Activated CD4-positive, alpha-beta memory T cell treated with anti-CD3 and anti-CD28 coated beads for 36 hours (primary cell): Measurements from ENCODE around the gene WARS2. TPM values are rescaled to one million over a fixed set of nuclear protein-coding genes. Genes with fewer than 3 reads are reported as not detected.

Experiments
- CTCF ChIA-PET: fragments of 350-600 bp; sonication (Branson Sonifier 250); formaldehyde crosslinking; loops from one replicate; lab custom pipeline; 2021; ENCODE audit warnings: antibody characterized with exemption, inconsistent platforms; lab: Charles Lee
- POLR2A ChIA-PET: fragments of 350-600 bp; sonication (Branson Sonifier 250); formaldehyde crosslinking; loops from one replicate; lab custom pipeline; 2021; ENCODE audit warnings: antibody characterized with exemption; lab: Charles Lee
- DNase-seq: peaks from one replicate; pipeline ENCODE4 v3.0.0-alpha.2; 2020
- H3K27ac Mint-ChIP-seq: one replicate; pipeline ENCODE4 v1.8.0; 2021; ENCODE audit warnings: mixed read lengths
- H3K27me3 Mint-ChIP-seq: one replicate; pipeline ENCODE4 v1.8.0; 2021; ENCODE audit warnings: mixed read lengths
- H3K36me3 Mint-ChIP-seq: one replicate; pipeline ENCODE4 v1.8.0; 2021; ENCODE audit warnings: mixed read lengths
- H3K4me1 Mint-ChIP-seq: one replicate; pipeline ENCODE4 v1.8.0; 2021; ENCODE audit warnings: low read depth, mixed read lengths
- H3K4me3 Mint-ChIP-seq: one replicate; pipeline ENCODE4 v1.8.0; 2021; ENCODE audit warnings: mild to moderate bottlenecking, mixed read lengths
- H3K9me3 Mint-ChIP-seq: one replicate; pipeline ENCODE4 v1.8.0; 2021; ENCODE audit warnings: mixed read lengths
- intact Hi-C: fragments of 100-400 bp; cut with micrococcal nuclease; formaldehyde crosslinking; loops from one replicate; pipeline ENCODE4 v1.15.1; 2023
- total RNA-seq, 2 experiments: library from RNA; stranded (reverse); gene quantifications; one replicate each; pipeline ENCODE4 v1.2.3, GENCODE V29; 2021

The WARS2 gene
- total RNA-seq, 2 experiments from 2014 or later: 16.7 to 18.2 TPM

GRCh38 chr1:118991448-118991847 lies 149.0 kb downstream of the WARS2 start:
- no peak overlapping the region for H3K27ac Mint-ChIP-seq
- ChIA-PET POLR2A (no interaction called here), CTCF (no interaction called here)
- intact Hi-C loops: no loop called here
- H3K4me1 Mint-ChIP-seq: peaks cover 6% of the 10 kb centered on the region
- H3K4me3 Mint-ChIP-seq: no peak overlapping the region
- H3K36me3 Mint-ChIP-seq: peaks cover 13% of the 10 kb centered on the region
- peaks cover 79% of the 10 kb centered on the region for H3K27me3 Mint-ChIP-seq
- H3K9me3 Mint-ChIP-seq: no peaks in the 10 kb centered on the region
- no peak for DNase-seq

GRCh38 chr1:118990513-118991152 lies 149.8 kb downstream of the WARS2 start:
- no peak overlapping the region for H3K27ac Mint-ChIP-seq
- peaks cover 11% of the 10 kb centered on the region for H3K4me1 Mint-ChIP-seq
- DNase-seq: no peak
- no peaks in the 10 kb centered on the region for H3K9me3 Mint-ChIP-seq
- POLR2A ChIA-PET: no interaction called here
- H3K4me3 Mint-ChIP-seq: no peak overlapping the region
- CTCF ChIA-PET: no interaction called here
- peaks cover 81% of the 10 kb centered on the region for H3K27me3 Mint-ChIP-seq
- intact Hi-C loops: no loop called here
- H3K36me3 Mint-ChIP-seq: peaks cover 16% of the 10 kb centered on the region

GRCh38 chr1:118989878-118990378 lies 150.5 kb downstream of the WARS2 start:
- H3K4me3 Mint-ChIP-seq: no peak overlapping the region
- H3K27me3 Mint-ChIP-seq: peaks cover 82% of the 10 kb centered on the region
- H3K9me3 Mint-ChIP-seq: no peaks in the 10 kb centered on the region
- ChIA-PET CTCF (no interaction called here), POLR2A (no interaction called here)
- H3K27ac Mint-ChIP-seq: no peak overlapping the region
- peaks cover 23% of the 10 kb centered on the region for H3K36me3 Mint-ChIP-seq
- intact Hi-C loops: no loop called here
- peaks cover 18% of the 10 kb centered on the region for H3K4me1 Mint-ChIP-seq
- no peak for DNase-seq

GRCh38 chr1:118989006-118989815 lies 151.2 kb downstream of the WARS2 start:
- Mint-ChIP-seq H3K27ac (no peak overlapping the region), H3K27me3 (peaks cover 84% of the 10 kb centered on the region), H3K36me3 (peaks cover 26% of the 10 kb centered on the region), H3K4me1 (peaks cover 21% of the 10 kb centered on the region), H3K4me3 (no peak overlapping the region), H3K9me3 (no peaks in the 10 kb centered on the region)
- ChIA-PET POLR2A (no interaction called here), CTCF (interaction anchor here (0.6 kb wide), 1 partner anchor 1192 kb away, joined by 4 read pairs; no protein-coding TSS in a partner anchor)
- intact Hi-C loops: no loop called here
- DNase-seq: no peak

GRCh38 chr1:118988186-118989005 lies 152.1 kb downstream of the WARS2 start, which contains the start of gene TBX15:
Gene TBX15 (minus strand): TSS chr1:118988343. CDS start chr1:118987795, 548 bp downstream.
- no peak within 1 kb of the TSS for H3K27ac Mint-ChIP-seq

GRCh38 chr1:118987468-118988185 lies 152.8 kb downstream of the WARS2 start:
- Mint-ChIP-seq H3K36me3 (peaks cover 36% of the 10 kb centered on the region), H3K4me3 (no peak overlapping the region), H3K9me3 (peaks cover 3% of the 10 kb centered on the region), H3K27me3 (peaks cover 88% of the 10 kb centered on the region), H3K27ac (no peak overlapping the region), H3K4me1 (peaks cover 23% of the 10 kb centered on the region)
- no peak for DNase-seq
- intact Hi-C loops: no loop called here
- CTCF ChIA-PET: no interaction called here
- POLR2A ChIA-PET: no interaction called here

More at GRCh38 chr1:118988186-118989005, 152.1 kb downstream of the WARS2 start, which contains the start of gene TBX15:
- ChIA-PET POLR2A (no interaction called here), CTCF (interaction anchor here (0.6 kb wide), 1 partner anchor 1191 kb away, joined by 4 read pairs; no protein-coding TSS in a partner anchor)
- peaks cover 23% of the 10 kb centered on the region for H3K4me1 Mint-ChIP-seq
- DNase-seq: no peak
- peaks cover 3% of the 10 kb centered on the region for H3K9me3 Mint-ChIP-seq
- H3K27me3 Mint-ChIP-seq: peaks cover 84% of the 10 kb centered on the region
- intact Hi-C loops: no loop called here
- H3K4me3 Mint-ChIP-seq: peak within 1 kb of the TSS; percentile 41
- H3K36me3 Mint-ChIP-seq: peaks cover 34% of the 10 kb centered on the region

GRCh38 chr1:118986555-118987467 lies 153.6 kb downstream of the WARS2 start:
- no peak for DNase-seq
- POLR2A ChIA-PET: no interaction called here
- peaks cover 85% of the 10 kb centered on the region for H3K27me3 Mint-ChIP-seq
- intact Hi-C loops: no loop called here
- CTCF ChIA-PET: no interaction called here
- peaks cover 3% of the 10 kb centered on the region for H3K9me3 Mint-ChIP-seq
- H3K4me3 Mint-ChIP-seq: peak overlapping the region; percentile 41
- peaks cover 23% of the 10 kb centered on the region for H3K4me1 Mint-ChIP-seq
- H3K36me3 Mint-ChIP-seq: peaks cover 31% of the 10 kb centered on the region
- H3K27ac Mint-ChIP-seq: no peak overlapping the region

- Mint-ChIP-seq H3K4me1 (peaks cover 23% of the 10 kb centered on the region), H3K9me3 (peaks cover 3% of the 10 kb centered on the region), H3K27me3 (peaks cover 84% of the 10 kb centered on the region), H3K36me3 (peaks cover 31% of the 10 kb centered on the region), H3K27ac (no peak overlapping the region), H3K4me3 (no peak overlapping the region)
- no peak for DNase-seq
- intact Hi-C loops: loop anchor here (2.0 kb wide), 1 partner anchor 15 kb away; no protein-coding TSS in a partner anchor
- ChIA-PET CTCF (no interaction called here), POLR2A (no interaction called here)
Observed at GRCh38 chr1:118985640-118986554, 154.6 kb downstream of the WARS2 start.

- intact Hi-C loops: loop anchor here (2.0 kb wide), 1 partner anchor 16 kb away; no protein-coding TSS in a partner anchor
- Mint-ChIP-seq H3K9me3 (peaks cover 3% of the 10 kb centered on the region), H3K4me3 (no peak overlapping the region), H3K27me3 (peaks cover 83% of the 10 kb centered on the region), H3K27ac (no peak overlapping the region), H3K4me1 (peaks cover 23% of the 10 kb centered on the region), H3K36me3 (peaks cover 34% of the 10 kb centered on the region)
- no peak for DNase-seq
- POLR2A ChIA-PET: no interaction called here
- CTCF ChIA-PET: interaction anchor here (1.1 kb wide), 1 partner anchor 10 kb away, joined by 4 read pairs; no protein-coding TSS in a partner anchor
Observed at GRCh38 chr1:118984722-118985639, 155.5 kb downstream of the WARS2 start.
